CD8-positive, alpha-beta memory T cell (primary cell): ENCODE measurements around the gene TASOR2. TPM values are rescaled to one million over a fixed set of nuclear protein-coding genes. Genes with fewer than 3 reads are reported as not detected.

Experiments
- CTCF ChIA-PET: fragments of 350-600 bp; sonication (Branson Sonifier 250); formaldehyde crosslinking; loops from one replicate; lab custom pipeline; 2021; ENCODE audit warnings: antibody characterized with exemption; lab: Charles Lee
- POLR2A ChIA-PET: fragments of 350-600 bp; sonication (Branson Sonifier 250); formaldehyde crosslinking; loops from one replicate; lab custom pipeline; 2021; ENCODE audit warnings: antibody characterized with exemption; lab: Charles Lee
- DNase-seq, 5 donors: peaks; one replicate each; pipeline versions ENCODE4 v3.0.0 to v3.0.0-alpha.2; 2020 to 2022; ENCODE audit warnings: mixed read lengths in 1 of 5
- H3K27ac ChIP-seq: one replicate; pipeline ENCODE4 v1.7.0; 2013; ENCODE audit warnings: low read depth, mild to moderate bottlenecking, low read length, moderate library complexity
- H3K27me3 ChIP-seq: 2 replicates; pipeline ENCODE4 v1.7.0; 2013; ENCODE audit warnings: low read length, mild to moderate bottlenecking; ENCODE audit not compliant: insufficient read depth, poor library complexity, severe bottlenecking
- H3K36me3 ChIP-seq: 2 replicates; pipeline ENCODE4 v1.7.0; 2013; ENCODE audit warnings: mild to moderate bottlenecking, low read length, moderate library complexity; ENCODE audit not compliant: insufficient read depth
- H3K4me1 ChIP-seq: 2 replicates; pipeline ENCODE4 v1.7.0; 2013; ENCODE audit warnings: mild to moderate bottlenecking, low read length, moderate library complexity; ENCODE audit not compliant: insufficient read depth
- H3K4me3 ChIP-seq: 2 replicates; pipeline ENCODE4 v1.7.0; 2013; ENCODE audit warnings: mild to moderate bottlenecking, low read length
- H3K9me3 ChIP-seq: 2 replicates; pipeline ENCODE4 v1.7.0; 2013; ENCODE audit warnings: mild to moderate bottlenecking, low read length
- H3K27ac Mint-ChIP-seq, 8 donors: one replicate each; pipeline ENCODE4 v1.8.0; 2020 to 2021; ENCODE audit warnings: mixed read lengths in 8 of 8, mild to moderate bottlenecking in 6 of 8, inconsistent platforms in 3 of 8, moderate library complexity in 3 of 8
- H3K27me3 Mint-ChIP-seq, 2 donors: one replicate each; pipeline ENCODE4 v1.8.0; 2020 to 2021; ENCODE audit warnings: mixed read lengths in 2 of 2, mild to moderate bottlenecking in 1 of 2, moderate library complexity in 1 of 2
- H3K36me3 Mint-ChIP-seq, 3 donors: one replicate each; pipeline ENCODE4 v1.8.0; 2020 to 2021; ENCODE audit warnings: mixed read lengths in 3 of 3, inconsistent platforms in 1 of 3, mild to moderate bottlenecking in 1 of 3
- H3K4me1 Mint-ChIP-seq, 3 donors: one replicate each; pipeline ENCODE4 v1.8.0; 2020 to 2021; ENCODE audit warnings: mixed read lengths in 3 of 3, inconsistent platforms in 1 of 3, mild to moderate bottlenecking in 1 of 3
- H3K4me3 Mint-ChIP-seq, 7 donors: one replicate each; pipeline ENCODE4 v1.8.0; 2020 to 2021; ENCODE audit warnings: mixed read lengths in 7 of 7, mild to moderate bottlenecking in 6 of 7, moderate library complexity in 4 of 7, inconsistent platforms in 2 of 7
- H3K9me3 Mint-ChIP-seq, 5 donors: one replicate each; pipeline ENCODE4 v1.8.0; 2020 to 2022; ENCODE audit warnings: mixed read lengths in 5 of 5, mild to moderate bottlenecking in 3 of 5, moderate library complexity in 2 of 5, inconsistent platforms in 1 of 5
- polyA plus RNA-seq: library from polyadenylated mRNA; unstranded; fragments of 300-500 nt; fragmentation: Illumina TruSeq; gene quantifications from one replicate; pipeline ENCODE4 v1.2.3, GENCODE V29; 2021
- total RNA-seq, 2 experiments: library from RNA; stranded (reverse); gene quantifications; one replicate each; pipeline ENCODE4 v1.2.3, GENCODE V29; 2021

The TASOR2 gene, protein sequence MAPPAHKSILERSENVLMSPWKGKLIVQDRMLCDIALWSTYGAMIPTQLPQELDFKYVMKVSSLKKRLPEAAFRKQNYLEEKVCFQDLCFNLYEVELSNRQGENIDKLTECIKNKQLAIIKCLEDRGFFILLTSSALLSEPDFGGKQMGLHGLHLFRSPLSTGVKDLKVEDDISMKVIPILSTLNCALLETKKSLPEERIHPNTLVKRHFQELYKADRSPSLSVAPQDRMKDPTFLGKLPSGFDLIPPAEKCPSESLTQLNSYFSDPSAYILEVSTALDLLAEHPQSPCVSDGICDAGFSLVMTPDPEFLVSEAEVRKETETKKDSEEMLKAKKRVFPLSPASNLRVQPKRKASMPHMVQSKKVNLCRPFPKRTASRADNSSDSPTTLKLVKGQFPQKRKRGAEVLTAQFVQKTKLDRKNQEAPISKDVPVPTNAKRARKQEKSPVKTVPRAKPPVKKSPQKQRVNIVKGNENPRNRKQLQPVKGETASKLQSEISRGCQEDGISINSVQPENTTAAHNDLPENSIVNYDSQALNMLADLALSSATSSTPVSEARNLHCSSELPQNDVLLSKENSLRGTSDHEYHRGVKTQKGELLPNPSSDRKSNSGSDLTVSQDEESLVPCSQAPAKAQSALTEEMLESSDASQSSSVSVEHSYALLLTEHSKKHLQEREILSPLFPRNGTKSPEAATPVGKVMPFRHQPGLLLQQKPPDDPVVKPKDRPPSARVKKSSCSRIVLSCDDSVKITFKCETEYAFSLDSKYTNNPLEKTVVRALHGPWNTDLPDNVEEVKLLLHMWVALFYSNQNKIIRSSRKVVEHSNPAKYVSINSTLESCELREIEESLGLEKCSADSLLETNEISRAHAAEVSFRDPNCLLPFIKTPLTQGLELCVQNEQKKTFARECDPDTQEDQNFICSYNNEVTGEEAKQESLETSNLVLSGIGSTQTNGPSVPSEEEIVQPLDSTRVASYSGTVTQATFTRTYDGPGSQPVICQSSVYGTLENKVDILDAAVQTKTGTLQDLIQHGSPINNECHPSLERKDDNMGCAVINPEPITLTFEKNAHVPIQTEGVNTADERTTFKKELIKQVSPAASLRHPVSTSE (N-terminal part only)
- 10 to 100 TPM; 71.2 to 74.2 TPM for total RNA-seq
- polyA plus RNA-seq, result 11.6 TPM

- Histone ChIP-seq H3K27me3 (no peaks in the 10 kb centered on the region), H3K4me3 (peak within 1 kb of the TSS; percentile 67), H3K9me3 (no peaks in the 10 kb centered on the region), H3K4me1 (peaks cover 38% of the 10 kb centered on the region), H3K27ac (peak within 1 kb of the TSS; percentile 87), H3K36me3 (no peaks in the 10 kb centered on the region)
- DNase-seq, result peak; percentile 94 to 98 (median 96)
- Mint-ChIP-seq H3K4me1 (peaks cover 40 to 51% (median 50%) of the 10 kb centered on the region in 3 donors), H3K27ac (peak within 1 kb of the TSS; percentile 90 to 99 (median 98)), H3K36me3 (peaks cover 0 to 17% (median 3%) of the 10 kb centered on the region in 3 donors), H3K9me3 (no peaks in the 10 kb centered on the region), H3K27me3 (peaks cover 6% of the 10 kb centered on the region in 2 donors), H3K4me3 (peak within 1 kb of the TSS; percentile 89 to 100 (median 98))
- CTCF ChIA-PET, result interaction anchor here (1.4 kb wide), 1 partner anchor 61 kb away, joined by 3 read pairs; no protein-coding TSS in a partner anchor
- POLR2A ChIA-PET, result interaction anchor here (0.6 to 1.4 kb wide), 4 partner anchors 9 to 367 kb away, joined by 3 to 6 read pairs (median 4); partner anchors contain the start of genes ANKRD16 and FBH1
Observed at GRCh38 chr10:5684318-5684970, at the start of gene TASOR2. Gene TASOR2, plus strand, starts transcription at chr10:5684838. Its CDS starts 35,805 bp downstream, at chr10:5720643.

DNA sequence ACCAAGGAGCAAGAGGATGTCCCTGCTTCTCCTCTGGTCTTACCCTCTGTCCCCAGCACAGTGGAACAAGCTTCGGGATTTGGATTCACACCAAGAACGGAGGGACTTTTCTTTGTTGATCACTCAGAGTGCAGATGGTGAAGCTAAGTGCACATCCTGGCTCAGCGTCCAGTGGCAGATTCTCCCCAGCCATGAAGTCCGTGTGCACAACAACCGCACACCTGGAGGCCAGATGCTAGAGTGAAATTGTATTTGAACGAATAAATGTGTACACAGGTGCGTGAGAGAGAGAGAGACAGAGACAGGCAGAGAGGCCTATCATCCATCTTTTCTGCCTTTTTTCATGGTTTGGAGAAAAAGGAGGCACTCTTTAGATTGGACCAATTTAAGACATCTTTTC lies 49.7 kb upstream of the TASOR2 start:
- ChIA-PET POLR2A (no interaction called here), CTCF (interaction anchor here (1.8 kb wide), 1 partner anchor 12 kb away, joined by 7 read pairs; no protein-coding TSS in a partner anchor)
- Histone ChIP-seq H3K27ac (no peak overlapping the region), H3K27me3 (no peaks in the 10 kb centered on the region), H3K4me3 (no peak overlapping the region), H3K4me1 (no peaks in the 10 kb centered on the region), H3K36me3 (no peaks in the 10 kb centered on the region), H3K9me3 (no peaks in the 10 kb centered on the region)
- peaks cover 0 to 12% of the 10 kb centered on the region in 2 donors for H3K27me3 Mint-ChIP-seq
- no peak overlapping the region for H3K27ac Mint-ChIP-seq
- H3K9me3 Mint-ChIP-seq, result no peaks in the 10 kb centered on the region
- no peak overlapping the region for H3K4me3 Mint-ChIP-seq
- no peak for DNase-seq
- peaks cover under 1 to 1% (median 1%) of the 10 kb centered on the region in 3 donors for H3K4me1 Mint-ChIP-seq
- H3K36me3 Mint-ChIP-seq, result peaks cover 0 to 11% (median 0%) of the 10 kb centered on the region in 3 donors

DNA sequence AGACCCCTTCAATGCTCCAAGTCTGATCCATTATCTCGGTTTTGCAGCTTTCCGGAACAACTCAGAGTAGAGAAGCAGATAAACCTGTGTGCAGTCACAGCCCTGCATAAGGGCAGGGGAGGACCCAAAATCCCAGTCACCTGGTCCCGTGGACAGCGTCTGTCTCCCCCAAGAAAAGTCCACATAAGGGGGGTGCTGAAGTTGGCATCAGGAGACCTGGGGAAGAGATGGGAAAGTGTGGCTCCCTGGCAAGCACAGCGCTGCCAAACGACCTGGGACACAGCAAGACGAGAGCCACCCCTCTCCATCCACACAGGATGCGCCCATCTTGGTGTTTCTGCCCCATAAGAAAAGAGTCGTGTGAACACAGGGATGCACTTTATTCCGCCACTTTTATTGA lies 46.1 kb upstream of the TASOR2 start:
- H3K4me3 Mint-ChIP-seq, result no peak overlapping the region
- DNase-seq, result no peak
- H3K27ac ChIP-seq, result no peak overlapping the region
- H3K27ac Mint-ChIP-seq, result no peak overlapping the region
- no peaks in the 10 kb centered on the region for H3K4me1 ChIP-seq
- ChIA-PET CTCF (interaction anchor here (1.3 kb wide), 1 partner anchor 9 kb away, joined by 3 read pairs; no protein-coding TSS in a partner anchor), POLR2A (no interaction called here)
- H3K9me3 Mint-ChIP-seq, result no peaks in the 10 kb centered on the region
- H3K36me3 Mint-ChIP-seq, result peaks cover 2 to 39% (median 3%) of the 10 kb centered on the region in 3 donors
- H3K27me3 ChIP-seq, result no peaks in the 10 kb centered on the region
- H3K4me3 ChIP-seq, result no peak overlapping the region
- no peaks in the 10 kb centered on the region for H3K36me3 ChIP-seq
- H3K4me1 Mint-ChIP-seq, result no peaks in the 10 kb centered on the region
- H3K27me3 Mint-ChIP-seq, result peaks cover 0 to 5% of the 10 kb centered on the region in 2 donors
- no peaks in the 10 kb centered on the region for H3K9me3 ChIP-seq

- no peak overlapping the region for H3K4me3 ChIP-seq
- Mint-ChIP-seq H3K36me3 (peaks cover 3 to 45% (median 6%) of the 10 kb centered on the region in 3 donors), H3K9me3 (no peaks in the 10 kb centered on the region), H3K4me3 (no peak overlapping the region), H3K4me1 (no peaks in the 10 kb centered on the region), H3K27me3 (peaks cover 0 to 5% of the 10 kb centered on the region in 2 donors), H3K27ac (no peak overlapping the region)
- H3K9me3 ChIP-seq, result no peaks in the 10 kb centered on the region
- POLR2A ChIA-PET, result no interaction called here
- no peak for DNase-seq
- no peaks in the 10 kb centered on the region for H3K4me1 ChIP-seq
- H3K27me3 ChIP-seq, result no peaks in the 10 kb centered on the region
- H3K36me3 ChIP-seq, result no peaks in the 10 kb centered on the region
- H3K27ac ChIP-seq, result no peak overlapping the region
- CTCF ChIA-PET, result interaction anchor here (1.3 kb wide), 1 partner anchor 9 kb away, joined by 3 read pairs; no protein-coding TSS in a partner anchor
Observed at GRCh38 chr10:5639066-5639465, 45.6 kb upstream of the TASOR2 start.

DNA sequence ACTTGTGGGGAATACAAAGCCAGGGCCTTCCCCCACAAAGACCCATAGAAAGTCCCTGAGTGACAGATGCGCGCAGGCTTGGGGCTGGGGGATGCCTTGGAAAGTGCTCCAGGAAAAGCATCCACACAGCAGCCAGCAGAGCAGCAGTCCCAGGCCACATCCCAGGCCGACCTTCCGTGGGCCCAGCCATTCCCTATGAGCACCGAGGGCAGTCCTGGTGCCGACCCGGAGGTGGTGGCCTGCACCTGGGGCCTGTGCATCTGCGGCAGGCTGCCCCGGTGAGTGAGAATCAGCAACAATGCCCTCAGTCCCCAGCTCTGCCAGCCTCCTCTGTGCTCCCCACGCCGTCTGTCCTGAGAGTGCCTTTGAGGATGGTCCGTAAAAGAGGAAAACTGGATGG lies 44.6 kb upstream of the TASOR2 start:
- Mint-ChIP-seq H3K27me3 (peaks cover 0 to under 1% of the 10 kb centered on the region in 2 donors), H3K36me3 (peaks cover 5 to 47% (median 6%) of the 10 kb centered on the region in 3 donors), H3K4me3 (no peak overlapping the region), H3K27ac (no peak overlapping the region), H3K9me3 (no peaks in the 10 kb centered on the region), H3K4me1 (no peaks in the 10 kb centered on the region)
- H3K27ac ChIP-seq, result no peak overlapping the region
- POLR2A ChIA-PET, result no interaction called here
- H3K9me3 ChIP-seq, result no peaks in the 10 kb centered on the region
- no peak for DNase-seq
- H3K36me3 ChIP-seq, result no peaks in the 10 kb centered on the region
- no peaks in the 10 kb centered on the region for H3K4me1 ChIP-seq
- CTCF ChIA-PET, result no interaction called here
- H3K27me3 ChIP-seq, result no peaks in the 10 kb centered on the region
- no peak overlapping the region for H3K4me3 ChIP-seq

DNA sequence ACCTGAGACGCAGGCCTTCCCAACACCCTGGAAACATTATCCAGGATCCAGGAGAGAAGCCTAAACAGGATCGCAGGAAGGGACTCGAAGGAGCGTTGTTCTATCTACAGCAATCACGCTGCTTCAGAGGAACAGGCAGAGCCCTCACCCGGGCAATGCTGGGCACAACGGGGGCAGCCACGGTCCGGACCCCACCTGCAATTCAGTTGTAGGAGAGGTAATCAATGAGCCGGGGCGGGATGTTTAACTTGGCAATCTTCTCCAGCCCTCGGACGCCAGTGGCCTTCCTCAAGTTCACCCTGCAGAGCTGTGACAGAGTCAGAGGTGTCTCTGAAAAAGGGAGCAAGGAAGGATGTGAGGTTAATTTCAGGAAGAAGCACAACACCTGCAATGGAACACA lies 44.1 kb upstream of the TASOR2 start:
- H3K27me3 Mint-ChIP-seq, result no peaks in the 10 kb centered on the region
- no peak overlapping the region for H3K27ac ChIP-seq
- H3K4me3 Mint-ChIP-seq, result no peak overlapping the region
- H3K4me1 Mint-ChIP-seq, result no peaks in the 10 kb centered on the region
- H3K27me3 ChIP-seq, result no peaks in the 10 kb centered on the region
- H3K9me3 Mint-ChIP-seq, result no peaks in the 10 kb centered on the region
- ChIA-PET CTCF (interaction anchor here (3.8 kb wide), 1 partner anchor 10 kb away, joined by 16 read pairs; no protein-coding TSS in a partner anchor), POLR2A (no interaction called here)
- H3K9me3 ChIP-seq, result no peaks in the 10 kb centered on the region
- no peak overlapping the region for H3K27ac Mint-ChIP-seq
- no peak for DNase-seq
- no peaks in the 10 kb centered on the region for H3K36me3 ChIP-seq
- no peak overlapping the region for H3K4me3 ChIP-seq
- peaks cover 5 to 49% (median 6%) of the 10 kb centered on the region in 3 donors for H3K36me3 Mint-ChIP-seq
- no peaks in the 10 kb centered on the region for H3K4me1 ChIP-seq

DNA sequence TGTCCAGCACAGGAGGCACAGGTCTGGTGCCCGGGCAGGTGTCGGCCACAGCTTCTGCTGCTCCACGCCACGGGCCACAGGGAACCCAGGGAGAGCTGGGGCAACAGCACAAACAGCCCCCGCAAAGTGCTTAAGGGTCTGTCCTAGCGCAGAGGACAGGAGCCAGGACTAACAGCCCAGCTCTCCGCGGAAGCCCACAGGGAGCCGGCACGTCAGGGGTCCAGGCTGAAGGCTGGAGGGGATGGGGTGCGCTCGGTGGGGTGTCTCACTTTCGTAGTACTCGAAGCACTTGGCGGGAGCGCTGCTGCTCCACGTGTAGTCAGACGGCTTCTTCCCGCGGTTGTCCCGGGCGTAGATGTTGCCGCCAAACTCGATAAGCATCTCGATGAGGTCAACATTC lies 43.1 kb upstream of the TASOR2 start:
- Histone ChIP-seq H3K36me3 (no peaks in the 10 kb centered on the region), H3K27me3 (no peaks in the 10 kb centered on the region), H3K4me3 (no peak overlapping the region), H3K4me1 (no peaks in the 10 kb centered on the region), H3K9me3 (no peaks in the 10 kb centered on the region), H3K27ac (no peak overlapping the region)
- Mint-ChIP-seq H3K36me3 (peaks cover 6 to 49% (median 6%) of the 10 kb centered on the region in 3 donors), H3K27ac (peak overlapping the region in 2 of 8 donors; percentile 31 to 43), H3K4me1 (no peaks in the 10 kb centered on the region), H3K27me3 (no peaks in the 10 kb centered on the region), H3K4me3 (no peak overlapping the region), H3K9me3 (no peaks in the 10 kb centered on the region)
- ChIA-PET CTCF (interaction anchor here (3.8 kb wide), 1 partner anchor 11 kb away, joined by 16 read pairs; no protein-coding TSS in a partner anchor), POLR2A (no interaction called here)
- peak in 1 of 5 donors; percentile 35 for DNase-seq
